ENCODE data around the gene RADIL.

The RADIL gene

GRCh38 chr7:4889682-4890081 lies 6.2 kb upstream of the RADIL start:
- TF ChIP-seq ZBTB10 (tag by site-specific recombination; IDR thresholded peaks at IDR 0.05) (no peak), ZNF530 (tag by site-specific recombination; IDR thresholded peaks at IDR 0.05; ENCODE audit: low read depth) (no peak), SP3 (tag by site-specific recombination; IDR thresholded peaks at IDR 0.05) (no peak), PRDM4 (tag by site-specific recombination; IDR thresholded peaks at IDR 0.05) (no peak), ZNF670 (tag by site-specific recombination; IDR thresholded peaks at IDR 0.05; ENCODE audit: low read depth) (no peak), REPIN1 (tag by site-specific recombination; IDR thresholded peaks at IDR 0.05; ENCODE audit: low read depth) (no peak), RBAK (tag by site-specific recombination; IDR thresholded peaks at IDR 0.05) (no peak), ZNF433 (tag by site-specific recombination; IDR thresholded peaks at IDR 0.05; ENCODE audit: low read depth) (no peak), ZNF830 (tag by site-specific recombination; IDR thresholded peaks at IDR 0.05; ENCODE audit: low read depth) (no peak), ZNF133 (tag by site-specific recombination; IDR thresholded peaks at IDR 0.05) (no peak), ZNF692 (tag by site-specific recombination; IDR thresholded peaks at IDR 0.05) (no peak), ZNF473 (tag by site-specific recombination; IDR thresholded peaks at IDR 0.05) (no peak), WT1 (tag by site-specific recombination; IDR thresholded peaks at IDR 0.05) (no peak), ZNF37A (tag by site-specific recombination; IDR thresholded peaks at IDR 0.05) (no peak), PRDM10 (tag by site-specific recombination; IDR thresholded peaks at IDR 0.05) (no peak), ZFP3 (tag by site-specific recombination; IDR thresholded peaks at IDR 0.05; ENCODE audit: low read depth) (no peak), ZNF843 (tag by site-specific recombination; IDR thresholded peaks at IDR 0.05) (no peak), ZNF785 (tag by site-specific recombination; IDR thresholded peaks at IDR 0.05) (no peak)
- Histone ChIP-seq H3K9me3 (ENCODE audit: control insufficient read depth, insufficient read depth, low read depth, low read length) (no peaks in the 10 kb centered on the region), H3K4me1 (ENCODE audit: control insufficient read depth, insufficient read depth, low read length) (no peaks in the 10 kb centered on the region), H3K36me3 (ENCODE audit: control insufficient read depth in 2 of 2, insufficient read depth in 1 of 2, low read length in 2 of 2) (no peaks in the 10 kb centered on the region), H3K27ac (ENCODE audit: extremely low read depth, low read depth, low read length) (no peak overlapping the region), H3K4me3 (ENCODE audit: low read depth, low read length) (no peak overlapping the region)
- CTCF ChIA-PET = interaction anchor here (1.0 to 1.3 kb wide), 2 partner anchors 13 to 195 kb away, joined by 3 to 5 read pairs; no protein-coding TSS in a partner anchor
- POLR2A ChIA-PET = no interaction called here
